Heart right ventricle (tissue), 16 donors: ENCODE results near the gene CYBA. TPM values are rescaled to one million over a fixed set of nuclear protein-coding genes. Genes with fewer than 3 reads are reported as not detected.

ENCODE experiments used
- ATAC-seq, 8 donors: fragments of 200-7000 bp; cut with Tn5 transposase; one replicate each; pipeline ENCODE4 v1.9.1; 2020; ENCODE audit warnings: mild to moderate bottlenecking in 8 of 8, moderate library complexity in 8 of 8, moderate number of reproducible peaks in 1 of 8
- DNase-seq, 2 donors: peaks; one replicate each; pipeline ENCODE4 v3.0.0-alpha.2; 2020
- H3K27ac ChIP-seq, 10 donors: fragments of 200-600 bp; sonication (generic) in 2 of 10; one replicate each; pipeline versions ENCODE4 v1.5.0 to v1.8.0; 2020 to 2022; ENCODE audit warnings: mild to moderate bottlenecking in 3 of 10
- H3K27me3 ChIP-seq, 7 donors: fragments of 200-600 bp; one replicate each; pipeline ENCODE4 v1.8.0; 2021 to 2022; ENCODE audit warnings: mild to moderate bottlenecking in 2 of 7
- H3K36me3 ChIP-seq, 9 donors: fragments of 200-600 bp; sonication (generic) in 1 of 9; one replicate each; pipeline versions ENCODE4 v1.5.0 to v1.8.0; 2020 to 2022; ENCODE audit warnings: mild to moderate bottlenecking in 2 of 9
- H3K4me1 ChIP-seq, 9 donors: fragments of 200-600 bp; sonication (generic) in 1 of 9; one replicate each; pipeline versions ENCODE4 v1.5.0 to v1.8.0; 2020 to 2022; ENCODE audit warnings: mild to moderate bottlenecking in 4 of 9
- H3K4me3 ChIP-seq, 10 donors: fragments of 200-600 bp; sonication (generic) in 2 of 10; one replicate each; pipeline versions ENCODE4 v1.5.0 to v1.8.0; 2020 to 2022; ENCODE audit warnings: mild to moderate bottlenecking in 7 of 10, moderate library complexity in 2 of 10
- H3K9me3 ChIP-seq, 11 donors: fragments of 200-600 bp in 10 of 11; sonication (generic) in 2 of 11; one replicate each; pipeline versions ENCODE4 v1.5.0 to v1.8.0; 2013 to 2022; ENCODE audit warnings: mild to moderate bottlenecking in 2 of 11, control low read depth in 1 of 11, moderate library complexity in 1 of 11
- CTCF ChIP-seq, 9 donors: fragments of 200-600 bp; sonication (generic) in 2 of 9; IDR thresholded peaks; one replicate each; pipeline versions ENCODE4 v1.5.0 to v1.8.0; 2021 to 2022; ENCODE audit warnings: antibody characterized with exemption in 9 of 9, mild to moderate bottlenecking in 5 of 9, moderate library complexity in 1 of 9
- WGBS, 2 donors: extraction: QIAGEN DNeasy Blood & Tissue Kit; methylation state at CpG; one replicate each; pipeline ENCODE4 v1.1.7; 2013; ENCODE audit warnings: inconsistent platforms in 1 of 2; 5-methylcytosine and 5-hydroxymethylcytosine counted together
- intact Hi-C, 10 donors: fragments of 100-400 bp; cut with DNase I; formaldehyde crosslinking; loops; one replicate each; pipeline versions ENCODE4 v1.11.1 to v1.14.2; 2022
- polyA plus RNA-seq, 2 donors: library from polyadenylated mRNA; stranded (reverse); fragments of 200-250 nt; gene quantifications; one replicate each; pipeline ENCODE4 v1.2.3, GENCODE V29; 2013
- total RNA-seq, 10 donors: library from RNA; stranded (reverse); fragmentation: NEBNext Ultra II Directional in 3 of 10; extraction: Animal tissue kit (Norgen Biotek cat#: 25700) in 3 of 10; gene quantifications; one replicate each; pipeline versions ENCODE4 v1.2.1 to v1.2.4, GENCODE V29; 2021 to 2023
- donor health status: Arrhythmogenic right ventricular cardiomyopathy.
- donor health status: ischemic (EF 13 %, LVEDD 7.1; RV severe dilation, severe dysfunction).
- donor health status: healthy with polysubstance abuse.
- donor health status: DM: no; HTN: yes; CAD: no.
- donor health status: DM: no; HTN: no; CAD: no.
- donor health status: ischemic (EF 25% LVEDD 6.9; RV normal size, moderate dysfunction).
- donor health status: ischemic (EF 25% LVEDD 5.7; RV mildly dilated, moderate dysfunction).
- donor health status: healthy.
- donor health status: DM: yes; HTN: yes; CAD: no.
- donor health status: Ischemic cardiomyopathy.
- donor health status: ischemic (EF 35%, LVEDD 5.7; RV mildly dilated, moderate dysfunction).
- donor health status: nonischemic (EF 11% LVEDD 7.7; RV severe dilation, severe dysfunction).
- donor health status: DM: yes; HTN: yes; CAD: no.
- donor health status: PGD.
- donor health status: ischemic (EF 29% LVEDD 5.4; RV normal size, mild dysfunction).
- donor health status: nonischemic (EF 23%, LVEDD 6.1; RV moderate dilation, normal function).

The CYBA gene
- total and polyA plus RNA-seq, 12 donors = 13.0 to 117 (median 33.6) TPM

GRCh38 chr16:88628512-88628974, 22.3 kb downstream of the CYBA start:
- peak; percentile 35 to 70 (median 56) for TF ChIP-seq CTCF (IDR thresholded peaks at IDR 0.05)
- DNase-seq (peak; percentile 73 to 75), ATAC-seq (peak; percentile 78 to 92 (median 86))
- no peak overlapping the region for H3K4me3 ChIP-seq
- WGBS, 2 donors = 22% methylated on average over 12 of the region's 12 CpGs
- no peaks in the 10 kb centered on the region for H3K9me3 ChIP-seq
- peaks cover 4 to 26% (median 12%) of the 10 kb centered on the region in 9 donors for H3K4me1 ChIP-seq
- no peaks in the 10 kb centered on the region for H3K27me3 ChIP-seq
- H3K36me3 ChIP-seq = peaks cover 0 to 95% (median 46%) of the 10 kb centered on the region in 9 donors
- H3K27ac ChIP-seq = peak overlapping the region in 9 of 10 donors; percentile 35 to 79 (median 62)
- intact Hi-C loops = no loop called here

- no peak for TF ChIP-seq CTCF (IDR thresholded peaks at IDR 0.05)
- H3K4me3 ChIP-seq = no peak overlapping the region
- H3K36me3 ChIP-seq = peaks cover 3 to 98% (median 54%) of the 10 kb centered on the region in 9 donors
- H3K27me3 ChIP-seq = no peaks in the 10 kb centered on the region
- H3K4me1 ChIP-seq = peaks cover 4 to 25% (median 12%) of the 10 kb centered on the region in 9 donors
- intact Hi-C loops = no loop called here
- peak overlapping the region in 9 of 10 donors; percentile 35 to 79 (median 62) for H3K27ac ChIP-seq
- WGBS, 2 donors = 93% methylated on average over 27 of the region's 27 CpGs
- no peaks in the 10 kb centered on the region for H3K9me3 ChIP-seq
- DNase-seq = no peak
- peak in 2 of 8 donors; percentile 4 to 20 for ATAC-seq
These were observed 23.1 kb downstream of the CYBA start for GRCh38 chr16:88627531-88628411.

- Histone ChIP-seq H3K4me3 (no peak overlapping the region), H3K27me3 (no peaks in the 10 kb centered on the region), H3K36me3 (peaks cover 8 to 99% (median 51%) of the 10 kb centered on the region in 9 donors), H3K27ac (no peak overlapping the region), H3K9me3 (no peaks in the 10 kb centered on the region), H3K4me1 (peaks cover 4 to 21% (median 12%) of the 10 kb centered on the region in 9 donors)
- intact Hi-C loops = no loop called here
- ATAC-seq (no peak), DNase-seq (no peak)
- no peak for TF ChIP-seq CTCF (IDR thresholded peaks at IDR 0.05)
- WGBS, 2 donors = 93 to 94% methylated on average over 9 of the region's 9 CpGs
These were observed 24.2 kb downstream of the CYBA start for GRCh38 chr16:88626646-88627045.

- ATAC-seq (no peak), DNase-seq (no peak)
- peaks cover 8 to 92% (median 42%) of the 10 kb centered on the region in 9 donors for H3K36me3 ChIP-seq
These were observed 25.8 kb downstream of the CYBA start for GRCh38 chr16:88624977-88625576.

More at GRCh38 chr16:88624977-88625576, 25.8 kb downstream of the CYBA start:
- WGBS, 2 donors = 85 to 88% methylated on average over 16 to 17 of the region's 17 CpGs
- no peak for TF ChIP-seq CTCF (IDR thresholded peaks at IDR 0.05)
- Histone ChIP-seq H3K9me3 (no peaks in the 10 kb centered on the region), H3K27ac (no peak overlapping the region), H3K4me1 (peaks cover 4 to 21% (median 15%) of the 10 kb centered on the region in 9 donors), H3K4me3 (no peak overlapping the region), H3K27me3 (no peaks in the 10 kb centered on the region)
- intact Hi-C loops = no loop called here
